GM21381 (cell line): ENCODE data around the gene SLC25A4.
A peak's percentile ranks its signal among the peaks of the same experiment; 100 is the strongest.
"Not testable (repeated sequence)": the region's sequence is repeated elsewhere in the genome, so short reads cannot be mapped to it uniquely, and the experiment has no call there.

Experiments used
- ATAC-seq: cut with Tn5 transposase; IDR thresholded peaks from one replicate; pipeline ENCODE4 v1.9.1; 2021; ENCODE audit warnings: mild to moderate bottlenecking, moderate library complexity; ENCODE audit not compliant: unreplicated experiment

Gene SLC25A4

DNA sequence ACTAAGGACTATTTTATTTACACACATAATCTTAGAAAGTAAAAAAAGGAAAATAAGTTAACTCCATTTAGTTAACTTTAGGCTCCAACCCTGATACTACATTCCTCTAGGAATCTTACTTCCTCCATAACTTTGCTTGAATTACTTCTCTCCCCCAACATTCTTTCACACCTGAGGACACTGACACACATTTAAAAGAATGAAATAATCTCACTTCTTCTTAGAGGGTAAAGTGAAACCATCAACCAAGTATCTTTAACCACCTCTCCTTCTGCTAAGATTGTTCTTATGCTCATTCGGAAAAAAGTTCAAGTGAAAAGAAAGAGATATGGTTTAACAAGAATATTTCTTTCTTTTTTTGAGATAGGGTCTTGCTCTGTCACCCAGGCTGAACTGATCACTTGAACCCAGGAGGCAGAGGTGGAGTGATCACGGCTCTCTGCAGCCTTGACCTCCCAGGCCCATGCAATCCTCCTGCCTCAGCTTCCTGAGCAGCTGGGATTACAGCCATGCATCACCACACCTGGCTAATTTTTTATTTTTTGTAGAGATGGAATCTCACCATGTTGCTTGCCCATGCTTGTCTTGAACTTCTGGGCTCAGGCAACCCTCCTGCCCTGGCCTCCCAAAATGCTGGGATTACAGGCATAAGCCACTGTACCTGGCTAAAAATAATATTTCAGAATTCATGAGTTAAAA lies 28.5 kb downstream of the SLC25A4 start:
- peak; percentile 79 for ATAC-seq

DNA sequence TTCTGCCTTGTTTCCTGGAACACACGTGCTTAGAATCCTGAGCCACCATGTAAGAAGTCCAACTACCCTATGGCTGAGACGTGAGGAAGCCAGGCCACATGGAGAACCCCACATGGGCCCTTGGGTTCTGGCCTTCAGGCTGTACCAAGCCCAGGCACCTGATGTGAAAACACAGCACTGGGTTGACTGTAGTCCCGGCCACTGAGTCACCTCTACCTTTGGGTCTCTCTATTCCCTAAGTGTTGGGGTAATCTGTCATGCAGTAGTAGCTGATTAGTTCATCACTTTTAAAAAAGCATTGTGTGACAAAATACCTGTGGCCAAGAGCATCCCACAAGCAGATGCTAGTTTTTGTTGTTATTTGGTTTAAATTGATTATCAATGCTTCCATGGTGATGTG lies 36.4 kb downstream of the SLC25A4 start:
- ATAC-seq, result no peak

DNA sequence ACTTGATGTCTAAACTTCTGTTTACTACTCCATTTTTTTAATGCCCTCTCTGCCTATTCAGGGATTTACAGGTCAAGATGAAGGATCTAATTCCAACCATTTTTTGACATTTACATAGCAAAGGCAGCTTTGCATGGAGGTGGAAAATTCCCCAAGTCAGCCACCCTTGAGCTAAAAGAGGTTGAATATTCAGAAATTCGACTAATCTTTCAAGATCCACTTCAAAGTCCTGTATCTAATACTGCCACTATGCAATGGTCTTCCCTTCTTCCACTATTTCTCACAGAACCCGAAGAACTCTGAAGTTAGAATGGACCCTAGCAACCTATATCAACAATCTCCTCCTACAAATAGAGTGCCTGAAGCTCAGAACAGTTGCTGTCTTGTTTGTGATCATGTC lies 39.2 kb downstream of the SLC25A4 start:
- ATAC-seq, result no peak

DNA sequence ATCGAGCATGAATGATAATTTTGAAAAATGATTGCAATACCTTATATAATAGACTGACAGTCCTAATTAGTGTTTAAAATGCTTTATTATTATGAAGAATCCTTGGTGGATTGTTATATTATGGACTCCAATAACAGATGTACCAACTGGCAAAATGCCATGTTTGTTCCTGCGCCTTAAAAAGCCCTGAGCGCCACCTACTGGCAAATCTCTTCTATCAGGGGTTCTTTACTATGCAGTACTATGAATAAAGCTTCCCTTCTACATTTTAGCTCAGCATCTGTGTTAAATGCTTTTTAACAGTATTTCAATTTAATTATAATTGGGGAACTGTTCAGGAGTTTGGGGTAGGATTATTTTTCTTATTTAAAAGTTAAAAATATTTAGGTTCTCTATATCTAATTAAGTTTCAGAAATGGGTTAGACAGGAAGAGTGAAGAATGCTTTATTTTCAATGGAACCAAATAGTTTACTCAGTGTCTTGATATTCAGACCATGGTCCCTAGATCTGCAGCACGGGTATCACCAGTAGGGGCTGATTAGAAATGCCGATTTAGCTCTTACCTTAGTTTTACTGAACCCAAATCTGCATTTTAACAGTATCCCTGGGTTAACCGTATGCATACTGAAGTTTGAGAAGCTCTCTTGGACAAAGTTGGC lies 40.7 kb downstream of the SLC25A4 start:
- peak; percentile 65 for ATAC-seq

DNA sequence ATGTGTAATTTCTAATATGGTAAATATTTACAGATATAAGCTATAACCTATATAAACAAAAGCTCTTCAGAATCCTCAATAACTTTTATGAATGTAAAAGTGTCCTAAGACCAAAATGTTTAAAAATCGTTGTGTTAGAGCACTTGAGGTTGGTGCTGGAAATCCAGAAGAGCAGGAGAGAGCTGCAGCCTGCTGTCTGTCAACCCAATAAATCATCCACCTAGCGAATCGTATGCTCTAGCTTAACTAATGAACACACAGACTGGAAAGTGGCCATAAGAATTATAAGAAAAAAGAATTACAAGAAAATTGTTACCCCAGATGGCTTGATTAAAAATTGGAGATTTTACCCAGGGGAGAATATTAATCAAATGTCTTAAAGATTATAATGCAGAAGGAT lies 43.7 kb downstream of the SLC25A4 start:
- no peak for ATAC-seq

DNA sequence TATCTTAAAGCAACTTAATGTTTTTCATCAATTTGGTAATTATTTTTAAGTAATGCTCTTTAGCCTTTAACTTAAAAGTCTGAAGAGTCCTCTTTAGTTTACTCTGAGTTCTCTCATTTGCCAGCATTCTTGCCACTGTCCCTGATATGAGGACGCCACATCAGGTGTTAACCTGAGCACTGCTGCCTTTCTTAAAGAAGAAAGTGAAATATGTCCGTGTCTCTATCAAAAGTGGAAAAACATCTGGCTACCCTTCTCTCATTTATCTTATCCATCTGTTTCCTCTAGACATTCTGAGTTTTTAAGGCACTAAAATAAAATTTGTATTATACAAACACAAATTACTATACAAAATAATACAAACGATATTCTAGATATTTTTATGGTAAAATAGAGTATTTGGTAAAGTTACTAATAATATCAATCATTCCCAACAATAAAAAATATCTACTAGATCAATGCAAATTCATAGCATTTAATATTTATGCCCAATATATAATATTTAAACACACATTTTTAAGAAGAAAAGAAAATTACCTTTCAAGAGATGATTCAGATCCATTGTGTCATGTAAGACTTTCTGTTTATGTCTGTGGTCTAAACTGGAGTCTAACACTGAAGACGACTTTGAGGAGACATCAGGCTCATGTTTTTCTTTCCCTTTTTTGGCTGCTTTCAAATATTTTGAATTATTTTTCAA lies 46.7 kb downstream of the SLC25A4 start:
- no peak for ATAC-seq

DNA sequence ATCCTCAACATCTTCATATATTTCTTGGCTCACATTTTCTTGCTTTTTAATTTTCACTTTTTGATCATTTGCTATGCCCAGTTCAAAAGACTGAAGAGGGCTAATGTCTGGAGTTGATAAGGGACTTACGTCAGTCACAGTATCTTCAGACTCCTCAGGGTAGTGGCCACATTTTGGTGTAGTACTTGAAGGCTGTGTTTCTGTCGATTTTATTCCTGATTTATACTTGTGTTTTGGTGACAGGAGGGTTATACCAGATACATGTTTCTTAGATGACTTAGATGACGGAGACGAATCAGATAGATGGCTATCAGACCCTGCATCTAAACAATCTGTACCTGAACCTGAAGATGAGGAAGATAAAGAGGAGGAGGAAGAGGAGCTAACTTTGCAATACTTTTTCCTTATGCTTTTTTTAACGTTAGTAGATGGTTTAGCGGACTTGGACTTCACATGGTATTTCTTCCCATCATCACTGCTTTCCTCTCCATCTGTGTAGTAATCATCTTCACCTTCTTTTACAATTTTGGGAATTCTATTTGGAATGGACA lies 47.3 kb downstream of the SLC25A4 start:
- ATAC-seq, result no peak

DNA sequence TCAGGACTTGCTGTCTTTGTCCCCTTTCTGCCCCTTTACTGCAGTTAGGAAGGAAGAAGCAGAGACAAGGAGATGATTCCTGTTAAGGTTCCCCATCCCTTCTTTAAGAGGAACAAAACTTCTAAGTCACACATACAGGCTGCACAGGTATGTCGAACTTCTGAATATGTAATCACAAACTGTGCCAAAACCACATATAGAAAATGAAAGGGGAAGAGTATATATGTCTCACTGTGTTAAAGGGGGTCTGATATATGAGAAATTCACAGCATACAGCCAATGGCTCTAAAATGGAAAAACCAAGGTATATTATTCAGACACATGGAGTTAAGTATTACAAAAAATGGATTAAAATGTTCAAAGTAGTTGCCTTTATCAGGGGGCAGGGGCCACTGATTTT lies 49.0 kb downstream of the SLC25A4 start:
- ATAC-seq, result peak; percentile 89

DNA sequence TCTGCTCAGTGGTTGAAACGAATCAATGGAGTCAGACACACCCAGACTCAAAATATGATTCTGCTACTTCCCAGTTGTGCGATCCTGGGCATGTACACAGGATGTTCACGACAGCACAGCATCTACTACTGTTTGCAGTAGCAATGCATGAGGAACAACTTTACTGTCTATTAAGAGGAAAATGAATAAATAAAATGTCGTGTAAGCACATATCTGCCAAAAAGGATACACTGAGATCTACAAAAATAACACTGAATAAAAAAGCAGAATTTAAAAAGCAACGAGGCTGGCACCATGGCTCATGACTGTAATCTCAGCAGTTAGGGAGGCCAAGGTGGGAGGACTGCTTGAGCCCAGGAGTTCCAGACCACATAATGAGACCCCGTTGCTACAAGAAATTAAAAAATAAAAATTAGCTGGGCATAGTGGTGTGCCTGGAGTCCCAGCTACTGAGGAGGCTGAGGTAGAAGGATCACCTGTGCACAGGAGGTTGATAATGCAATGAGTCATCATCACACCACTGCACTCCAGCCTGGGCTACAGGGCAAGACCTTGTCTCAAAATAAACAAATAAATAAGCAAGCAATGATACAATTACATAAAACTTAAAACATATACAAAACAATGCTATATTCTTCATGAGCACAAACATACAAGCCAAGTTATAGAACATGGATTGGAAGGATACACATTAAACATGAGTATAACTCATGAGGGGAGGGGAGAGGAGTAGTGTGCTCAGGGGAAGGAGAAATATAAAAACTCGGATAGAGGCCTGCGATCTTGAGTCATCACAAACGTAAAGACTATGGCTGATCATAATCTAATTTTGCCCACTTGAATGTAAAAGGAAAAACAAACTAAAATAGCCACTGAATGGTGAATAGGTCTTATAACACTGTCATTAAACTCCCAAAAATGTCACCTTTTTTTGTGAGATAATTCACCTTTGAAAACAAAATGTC lies 52.1 kb downstream of the SLC25A4 start:
- ATAC-seq, result no peak

DNA sequence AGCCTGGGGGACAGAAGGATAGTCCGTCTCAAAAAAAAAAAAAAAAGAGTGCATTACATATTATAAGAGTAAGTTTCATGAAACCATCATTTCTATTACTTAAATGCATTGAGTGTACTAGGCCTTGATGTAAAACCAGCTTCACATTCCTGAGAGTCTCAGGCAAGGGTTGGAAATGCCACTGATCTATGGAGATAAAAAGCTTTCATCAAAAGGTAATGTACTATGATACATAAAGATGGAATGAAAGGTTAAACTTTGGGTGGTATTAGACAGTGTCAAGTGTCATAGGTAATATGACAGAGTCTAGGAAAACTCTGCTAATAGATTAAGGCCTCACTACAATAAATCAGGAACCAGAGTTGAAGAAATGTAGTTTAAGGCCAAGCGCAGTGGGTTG lies 53.4 kb downstream of the SLC25A4 start:
- no peak for ATAC-seq

DNA sequence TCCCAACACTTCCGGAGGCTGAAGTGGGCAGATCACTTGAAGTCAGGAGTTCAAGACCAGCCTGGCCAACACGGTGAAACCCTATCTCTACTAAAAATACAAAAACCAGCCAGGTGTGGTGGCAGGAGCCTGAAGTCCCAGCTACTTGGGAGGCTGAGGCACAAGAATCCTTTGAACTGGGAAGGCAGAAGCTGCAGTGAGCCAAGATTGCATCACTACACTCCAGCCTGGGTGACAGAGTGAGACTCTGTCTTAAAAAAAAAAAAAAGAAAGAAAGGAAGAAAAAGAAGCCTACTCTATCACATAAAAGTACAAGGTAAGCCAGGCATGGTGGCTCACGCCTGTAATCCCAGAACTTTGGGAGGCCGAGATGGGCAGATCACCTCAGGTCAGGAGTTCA lies 55.1 kb downstream of the SLC25A4 start:
- ATAC-seq, result not testable (repeated sequence)
